Tibial artery (tissue), 4 donors: ENCODE data around the gene RPL29.
A peak's percentile ranks its signal among the peaks of the same experiment; 100 is the strongest.
"Not testable (repeated sequence)": the region's sequence is repeated elsewhere in the genome, so short reads cannot be mapped to it uniquely, and the experiment has no call there.

Experiments used
- DNase-seq, 2 donors: peaks; one replicate each; pipeline ENCODE4 v3.0.0-alpha.2; 2019
- H3K27ac ChIP-seq, 2 donors: fragments of 200-600 bp; sonication (generic) in 1 of 2; 1 replicate in 1 of 2; 2 replicates in 1 of 2; pipeline ENCODE4 v1.5.1; 2018 to 2019; ENCODE audit warnings: mild to moderate bottlenecking in 1 of 2
- H3K27me3 ChIP-seq, 2 donors: fragments of 200-600 bp; sonication (generic) in 1 of 2; one replicate each; pipeline versions ENCODE4 v1.5.1 to v1.6.0; 2016 to 2019
- H3K36me3 ChIP-seq, 3 donors: fragments of 200-600 bp; sonication (generic) in 2 of 3; one replicate each; pipeline ENCODE4 v1.5.1; 2016 to 2019; ENCODE audit warnings: mild to moderate bottlenecking in 2 of 3
- H3K4me1 ChIP-seq, 4 donors: fragments of 200-600 bp; sonication (generic) in 2 of 4; 1 replicate in 3 of 4; 2 replicates in 1 of 4; pipeline ENCODE4 v1.5.1; 2016 to 2019
- H3K4me3 ChIP-seq, 2 donors: fragments of 200-600 bp; sonication (generic) in 1 of 2; 1 replicate in 1 of 2; 2 replicates in 1 of 2; pipeline ENCODE4 v1.5.1; 2018 to 2019; ENCODE audit warnings: mild to moderate bottlenecking in 2 of 2
- H3K9me3 ChIP-seq, 3 donors: fragments of 200-600 bp; sonication (generic) in 1 of 3; one replicate each; pipeline ENCODE4 v1.5.1; 2016 to 2019
- intact Hi-C: fragments of 100-400 bp; cut with DNase I; formaldehyde crosslinking; loops from one replicate; pipeline ENCODE4 v1.15.0; 2023; ENCODE audit warnings: low total_unique reads
- TF ChIP-seq, protein P1 (sequence below), 2 experiments: fragments of 200-600 bp in 1 of 2; fragments of 450-650 bp in 1 of 2; IDR thresholded peaks; one replicate each; pipeline ENCODE4 v1.5.1; 2017 to 2019; ENCODE audit warnings: antibody characterized with exemption in 2 of 2, mild to moderate bottlenecking in 1 of 2, moderate library complexity in 1 of 2

The RPL29 gene

DNA sequence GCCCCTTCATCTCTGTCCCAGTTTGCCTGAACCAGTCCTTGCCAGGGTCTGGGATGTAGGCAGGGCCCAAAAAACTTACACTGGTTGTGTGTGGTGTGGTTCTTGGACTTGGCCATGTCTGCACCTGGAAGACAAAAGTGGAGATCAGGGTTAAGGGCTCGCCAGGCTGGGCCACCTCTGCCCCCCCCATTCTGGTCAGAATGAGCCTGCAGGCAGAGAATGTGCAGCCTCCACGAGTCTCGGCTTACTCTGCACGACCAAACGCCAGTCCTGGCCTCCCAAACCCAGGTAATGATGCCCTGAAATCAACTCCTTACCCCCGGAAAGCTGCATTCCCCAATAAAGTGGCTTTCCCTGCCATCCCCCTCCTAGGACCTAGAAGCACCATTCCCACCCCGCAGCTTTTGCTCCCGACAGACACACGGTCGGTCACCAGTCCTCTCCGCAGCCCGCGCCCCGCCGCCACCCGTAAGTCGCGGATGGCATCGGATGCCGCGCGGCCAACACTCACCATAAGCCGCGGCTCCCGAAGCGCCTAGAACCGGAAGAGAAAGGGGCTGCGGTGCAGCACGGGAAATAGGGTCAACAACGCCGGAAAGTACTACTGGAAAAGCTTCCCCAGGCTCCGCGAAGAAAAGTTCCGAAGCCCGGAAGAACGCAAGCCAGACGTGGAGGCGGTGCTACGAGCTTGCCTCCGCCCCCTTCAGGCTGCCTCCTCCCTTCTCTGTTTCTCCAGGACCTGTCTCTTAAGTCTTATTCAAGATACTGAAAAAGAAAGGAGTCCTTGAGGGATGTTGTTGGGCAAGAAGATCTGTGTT, at the start of gene RPL29:
Gene RPL29, minus strand, starts transcription at position 550 of the 818 bp plus-strand sequence. Its CDS starts 434 bp downstream, at position 116.
- H3K27ac ChIP-seq = peak within 1 kb of the TSS; percentile 85 to 92
- TF ChIP-seq, protein P1, sequence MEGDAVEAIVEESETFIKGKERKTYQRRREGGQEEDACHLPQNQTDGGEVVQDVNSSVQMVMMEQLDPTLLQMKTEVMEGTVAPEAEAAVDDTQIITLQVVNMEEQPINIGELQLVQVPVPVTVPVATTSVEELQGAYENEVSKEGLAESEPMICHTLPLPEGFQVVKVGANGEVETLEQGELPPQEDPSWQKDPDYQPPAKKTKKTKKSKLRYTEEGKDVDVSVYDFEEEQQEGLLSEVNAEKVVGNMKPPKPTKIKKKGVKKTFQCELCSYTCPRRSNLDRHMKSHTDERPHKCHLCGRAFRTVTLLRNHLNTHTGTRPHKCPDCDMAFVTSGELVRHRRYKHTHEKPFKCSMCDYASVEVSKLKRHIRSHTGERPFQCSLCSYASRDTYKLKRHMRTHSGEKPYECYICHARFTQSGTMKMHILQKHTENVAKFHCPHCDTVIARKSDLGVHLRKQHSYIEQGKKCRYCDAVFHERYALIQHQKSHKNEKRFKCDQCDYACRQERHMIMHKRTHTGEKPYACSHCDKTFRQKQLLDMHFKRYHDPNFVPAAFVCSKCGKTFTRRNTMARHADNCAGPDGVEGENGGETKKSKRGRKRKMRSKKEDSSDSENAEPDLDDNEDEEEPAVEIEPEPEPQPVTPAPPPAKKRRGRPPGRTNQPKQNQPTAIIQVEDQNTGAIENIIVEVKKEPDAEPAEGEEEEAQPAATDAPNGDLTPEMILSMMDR (IDR thresholded peaks at IDR 0.05) = peak in 1 of 2 experiments; percentile 9
- peak within 1 kb of the TSS; percentile 58 to 92 for H3K4me3 ChIP-seq
- DNase-seq = peak; percentile 89 to 95
- H3K27me3 ChIP-seq = peaks cover 0 to 24% of the 10 kb centered on the region in 2 donors
- peaks cover 0 to 26% (median 15%) of the 10 kb centered on the region in 4 donors for H3K4me1 ChIP-seq
- intact Hi-C loops = no loop called here
- no peaks in the 10 kb centered on the region for H3K9me3 ChIP-seq
- H3K36me3 ChIP-seq = peaks cover 14 to 42% (median 36%) of the 10 kb centered on the region in 3 donors

- DNase-seq = no peak
- TF ChIP-seq, protein P1 (IDR thresholded peaks at IDR 0.05) = no peak
- intact Hi-C loops = no loop called here
- no peaks in the 10 kb centered on the region for H3K9me3 ChIP-seq
- peaks cover 9 to 72% (median 50%) of the 10 kb centered on the region in 4 donors for H3K4me1 ChIP-seq
- peak overlapping the region; percentile 90 to 97 for H3K27ac ChIP-seq
- no peak overlapping the region for H3K4me3 ChIP-seq
- peaks cover 11 to 20% (median 15%) of the 10 kb centered on the region in 3 donors for H3K36me3 ChIP-seq
- no peaks in the 10 kb centered on the region for H3K27me3 ChIP-seq
These were observed 49.3 kb upstream of the RPL29 start for GRCh38 chr3:52044869-52045619.

GRCh38 chr3:52043750-52044149, 48.1 kb upstream of the RPL29 start:
- DNase-seq = no peak
- intact Hi-C loops = no loop called here
- H3K4me3 ChIP-seq = no peak overlapping the region
- H3K27ac ChIP-seq = peak overlapping the region; percentile 90 to 97
- H3K4me1 ChIP-seq = peaks cover 9 to 62% (median 43%) of the 10 kb centered on the region in 4 donors
- no peaks in the 10 kb centered on the region for H3K27me3 ChIP-seq
- H3K36me3 ChIP-seq = peaks cover 0 to 8% (median 2%) of the 10 kb centered on the region in 3 donors
- H3K9me3 ChIP-seq = no peaks in the 10 kb centered on the region
- TF ChIP-seq, protein P1 (IDR thresholded peaks at IDR 0.05) = no peak

- H3K36me3 ChIP-seq, intact Hi-C loops, H3K27me3 ChIP-seq, H3K4me3 ChIP-seq, DNase-seq, H3K9me3 ChIP-seq: not testable (repeated sequence)
- Histone ChIP-seq H3K4me1 (peaks cover 9 to 55% (median 37%) of the 10 kb centered on the region in 4 donors), H3K27ac (peak overlapping the region in 1 of 2 donors; percentile 97)
These were observed 47.3 kb upstream of the RPL29 start for GRCh38 chr3:52043039-52043438.

DNA sequence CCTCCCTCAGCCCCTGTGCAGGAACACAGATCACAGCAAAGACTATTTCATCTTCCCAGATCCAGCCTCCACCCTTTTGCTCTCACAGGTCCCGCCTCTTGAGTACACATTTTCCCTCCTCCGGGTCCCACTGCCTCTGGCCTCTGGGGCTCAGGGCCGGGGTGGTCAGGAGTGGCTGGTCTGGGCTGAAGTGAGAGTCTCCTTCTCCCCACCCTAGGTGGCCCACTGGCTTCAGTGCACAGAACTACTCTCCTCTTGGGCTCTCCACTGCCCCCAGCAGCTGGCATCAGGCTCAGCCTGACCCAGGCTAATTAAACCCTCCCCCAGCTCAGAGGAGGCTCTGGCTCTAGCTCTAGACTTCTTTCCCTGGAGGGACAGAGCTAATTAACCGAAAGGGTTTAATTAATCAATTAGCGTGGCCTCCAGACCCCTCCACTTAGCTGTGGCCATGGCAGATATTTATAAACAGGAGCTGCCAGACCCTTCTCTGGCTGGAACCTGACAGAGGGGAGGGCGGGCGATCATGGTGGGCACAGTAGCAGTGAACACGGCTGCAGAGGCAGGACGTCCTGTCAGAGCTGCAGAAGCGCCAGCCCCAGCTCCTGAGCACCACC, 45.5 kb upstream of the RPL29 start:
- intact Hi-C loops = no loop called here
- Histone ChIP-seq H3K27me3 (no peaks in the 10 kb centered on the region), H3K9me3 (no peaks in the 10 kb centered on the region), H3K36me3 (no peaks in the 10 kb centered on the region), H3K4me3 (no peak overlapping the region), H3K27ac (peak overlapping the region in 1 of 2 donors; percentile 5), H3K4me1 (peaks cover 0 to 36% (median 19%) of the 10 kb centered on the region in 4 donors)
- TF ChIP-seq, protein P1 (IDR thresholded peaks at IDR 0.05) = peak in 1 of 2 experiments; percentile 26
- DNase-seq = no peak
